Smooth muscle cell (in vitro differentiated cells): ENCODE results near the gene LRRC59. TPM values are rescaled to one million over a fixed set of nuclear protein-coding genes. Genes with fewer than 3 reads are reported as not detected.

ENCODE experiments used
- DNase-seq: peaks from one replicate; lab custom pipeline; 2025; ENCODE audit not compliant: unreplicated experiment; lab: John Stamatoyannopoulos, UW
- H2AFZ ChIP-seq: fragments of 200-600 bp; sonication (generic); 2 replicates; pipeline ENCODE4 v1.6.0; 2016; ENCODE audit warnings: antibody characterized with exemption, low read depth, mild to moderate bottlenecking
- H3F3A ChIP-seq: fragments of 200-600 bp; sonication (generic); 2 replicates; pipeline ENCODE4 v1.6.0; 2017; ENCODE audit warnings: antibody characterized with exemption, low read depth
- H3K27ac ChIP-seq: fragments of 200-600 bp; sonication (generic); 2 replicates; pipeline ENCODE4 v1.5.1; 2016; ENCODE audit warnings: low read depth, mild to moderate bottlenecking
- H3K27me3 ChIP-seq: fragments of 200-600 bp; sonication (generic); 2 replicates; pipeline ENCODE4 v1.6.1; 2016; ENCODE audit warnings: low read depth, mild to moderate bottlenecking
- H3K36me3 ChIP-seq: fragments of 200-600 bp; sonication (generic); 2 replicates; pipeline ENCODE4 v1.5.1; 2016; ENCODE audit warnings: low read depth
- H3K4me1 ChIP-seq: fragments of 200-600 bp; sonication (generic); 2 replicates; pipeline ENCODE4 v1.5.1; 2016; ENCODE audit warnings: low read depth
- H3K4me2 ChIP-seq: fragments of 200-600 bp; sonication (generic); 2 replicates; pipeline ENCODE4 v1.6.0; 2016; ENCODE audit warnings: mild to moderate bottlenecking
- H3K4me3 ChIP-seq: fragments of 200-600 bp; sonication (generic); 2 replicates; pipeline ENCODE4 v1.5.1; 2016; ENCODE audit warnings: mild to moderate bottlenecking
- H3K79me2 ChIP-seq: fragments of 200-600 bp; sonication (generic); 2 replicates; pipeline ENCODE4 v1.6.0; 2016; ENCODE audit warnings: low read depth, mild to moderate bottlenecking
- H3K9ac ChIP-seq: fragments of 200-600 bp; sonication (generic); 2 replicates; pipeline ENCODE4 v1.6.0; 2016; ENCODE audit warnings: low read depth
- H3K9me3 ChIP-seq: fragments of 200-600 bp; sonication (generic); replicated peaks from 2 replicates; pipeline ENCODE4 v1.5.1; 2016; ENCODE audit warnings: low read depth
- H4K20me1 ChIP-seq: fragments of 200-600 bp; sonication (generic); 2 replicates; pipeline ENCODE4 v1.6.0; 2016; ENCODE audit warnings: low read depth
- WGBS: methylation state at CpG from one replicate; pipeline ENCODE4 v1.1.7; 2016; ENCODE audit warnings: low lambda C conversion rate; 5-methylcytosine and 5-hydroxymethylcytosine counted together
- polyA plus RNA-seq: library from polyadenylated mRNA; unstranded; fragments of >200 nt; fragmentation: Nextera tagmentation; extraction: Ambion mirVana; gene quantifications from 2 replicates; pipeline ENCODE4 v1.2.1, GENCODE V29; 2016
- total RNA-seq: library from RNA; depleted of rRNA; stranded (reverse); fragments of >200 nt; gene quantifications from 2 replicates; pipeline ENCODE4 v1.2.3, GENCODE V29; 2014
- TF ChIP-seq, protein P1 (sequence below): fragments of 200-600 bp; sonication (generic); IDR thresholded peaks from 2 replicates; pipeline ENCODE4 v1.5.1; 2017; ENCODE audit warnings: borderline replicate concordance, mild to moderate bottlenecking, antibody characterized with exemption; ENCODE audit not compliant: insufficient read depth, poor library complexity, severe bottlenecking

LRRC59 gene
- total and polyA plus RNA-seq, 2 experiments from 2014 or later = 160 to 161 TPM

GRCh38 chr17:50350733-50351132 is 46.6 kb downstream of the LRRC59 start:
- H2AFZ ChIP-seq = no peak overlapping the region
- TF ChIP-seq, protein P1, sequence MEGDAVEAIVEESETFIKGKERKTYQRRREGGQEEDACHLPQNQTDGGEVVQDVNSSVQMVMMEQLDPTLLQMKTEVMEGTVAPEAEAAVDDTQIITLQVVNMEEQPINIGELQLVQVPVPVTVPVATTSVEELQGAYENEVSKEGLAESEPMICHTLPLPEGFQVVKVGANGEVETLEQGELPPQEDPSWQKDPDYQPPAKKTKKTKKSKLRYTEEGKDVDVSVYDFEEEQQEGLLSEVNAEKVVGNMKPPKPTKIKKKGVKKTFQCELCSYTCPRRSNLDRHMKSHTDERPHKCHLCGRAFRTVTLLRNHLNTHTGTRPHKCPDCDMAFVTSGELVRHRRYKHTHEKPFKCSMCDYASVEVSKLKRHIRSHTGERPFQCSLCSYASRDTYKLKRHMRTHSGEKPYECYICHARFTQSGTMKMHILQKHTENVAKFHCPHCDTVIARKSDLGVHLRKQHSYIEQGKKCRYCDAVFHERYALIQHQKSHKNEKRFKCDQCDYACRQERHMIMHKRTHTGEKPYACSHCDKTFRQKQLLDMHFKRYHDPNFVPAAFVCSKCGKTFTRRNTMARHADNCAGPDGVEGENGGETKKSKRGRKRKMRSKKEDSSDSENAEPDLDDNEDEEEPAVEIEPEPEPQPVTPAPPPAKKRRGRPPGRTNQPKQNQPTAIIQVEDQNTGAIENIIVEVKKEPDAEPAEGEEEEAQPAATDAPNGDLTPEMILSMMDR = no peak
- no peaks in the 10 kb centered on the region for H3K27me3 ChIP-seq
- no peak overlapping the region for H3K9ac ChIP-seq
- H3K9me3 ChIP-seq = no peaks in the 10 kb centered on the region
- 96% methylated on average over 2 of the region's 2 CpGs for WGBS
- H3F3A ChIP-seq = no peaks in the 10 kb centered on the region
- no peaks in the 10 kb centered on the region for H3K36me3 ChIP-seq
- peaks cover 62% of the 10 kb centered on the region for H4K20me1 ChIP-seq
- H3K27ac ChIP-seq = no peak overlapping the region
- H3K4me1 ChIP-seq = peaks cover 13% of the 10 kb centered on the region
- peaks cover 34% of the 10 kb centered on the region for H3K79me2 ChIP-seq
- H3K4me3 ChIP-seq = no peak overlapping the region
- H3K4me2 ChIP-seq = no peak overlapping the region
- no peak for DNase-seq

DNA sequence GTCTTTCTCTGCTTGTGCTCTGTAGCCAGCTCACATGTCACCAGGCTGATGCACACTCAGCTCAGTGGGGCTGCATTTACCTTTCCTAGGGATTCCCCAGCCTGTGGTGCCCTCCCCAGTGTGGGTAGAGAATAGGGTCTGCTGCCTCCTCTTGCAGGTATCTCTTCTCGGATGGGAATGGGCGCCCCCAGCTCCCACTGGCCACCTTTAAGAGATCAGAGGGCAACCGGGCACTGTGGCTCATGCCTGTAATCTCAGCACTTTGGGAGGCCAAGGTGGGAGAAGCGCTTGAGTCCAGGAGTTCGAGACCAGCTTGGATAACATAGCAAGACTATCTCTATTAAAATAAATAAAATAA is 48.1 kb downstream of the LRRC59 start:
- no peak overlapping the region for H2AFZ ChIP-seq
- peaks cover 16% of the 10 kb centered on the region for H3K4me1 ChIP-seq
- 98% methylated on average over 5 of the region's 5 CpGs for WGBS
- H3K79me2 ChIP-seq = peaks cover 34% of the 10 kb centered on the region
- H3K4me3 ChIP-seq = no peak overlapping the region
- no peak for DNase-seq
- no peak overlapping the region for H3K27ac ChIP-seq
- no peaks in the 10 kb centered on the region for H3K27me3 ChIP-seq
- H4K20me1 ChIP-seq = peaks cover 62% of the 10 kb centered on the region
- no peaks in the 10 kb centered on the region for H3K36me3 ChIP-seq
- TF ChIP-seq, protein P1 = no peak
- H3K9me3 ChIP-seq = no peaks in the 10 kb centered on the region
- no peak overlapping the region for H3K4me2 ChIP-seq
- H3K9ac ChIP-seq = no peak overlapping the region
- H3F3A ChIP-seq = no peaks in the 10 kb centered on the region

DNA sequence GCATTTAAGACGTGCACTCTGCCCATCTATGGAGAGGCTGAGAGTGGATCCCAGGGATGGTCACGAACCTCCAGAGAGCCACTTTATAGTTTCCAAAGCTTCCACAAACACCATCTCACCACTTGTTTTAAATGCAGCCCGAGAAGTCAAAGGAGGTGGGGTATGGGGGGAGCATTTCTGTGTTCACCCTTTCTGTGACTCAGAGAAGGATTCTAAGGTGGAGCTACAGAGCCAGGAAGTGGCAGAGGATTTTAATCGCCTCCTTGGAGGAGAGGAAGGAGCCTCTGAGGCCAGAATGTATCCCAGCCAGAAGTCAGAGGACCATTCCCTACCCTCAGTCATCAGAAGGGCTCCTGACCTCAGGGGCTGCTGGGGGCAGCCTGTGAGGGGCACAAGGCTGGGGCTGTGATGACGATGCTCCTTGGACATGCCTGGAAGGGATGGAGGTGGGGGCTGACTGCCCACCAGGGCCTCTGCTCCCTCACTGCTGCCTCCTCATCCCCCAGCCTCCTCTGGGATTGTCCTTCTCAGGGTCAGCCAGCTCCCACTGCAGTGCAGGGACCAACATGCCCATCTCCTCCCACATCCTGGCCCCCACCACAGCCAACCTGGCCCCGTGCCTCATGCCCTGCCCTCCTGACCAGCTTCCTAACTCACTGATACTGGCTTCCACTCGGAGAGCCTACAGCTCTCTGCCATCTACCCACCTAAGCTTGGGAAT is 48.6 kb downstream of the LRRC59 start:
- Histone ChIP-seq H3F3A (no peaks in the 10 kb centered on the region), H4K20me1 (peaks cover 60% of the 10 kb centered on the region), H3K9me3 (no peaks in the 10 kb centered on the region), H3K36me3 (no peaks in the 10 kb centered on the region), H3K27ac (no peak overlapping the region), H3K9ac (no peak overlapping the region), H3K4me1 (peaks cover 16% of the 10 kb centered on the region), H2AFZ (no peak overlapping the region), H3K4me3 (no peak overlapping the region), H3K79me2 (peaks cover 34% of the 10 kb centered on the region), H3K4me2 (peak overlapping the region; percentile 98), H3K27me3 (no peaks in the 10 kb centered on the region)
- WGBS = 72% methylated on average over 7 of the region's 7 CpGs
- no peak for DNase-seq
- TF ChIP-seq, protein P1 = no peak

DNA sequence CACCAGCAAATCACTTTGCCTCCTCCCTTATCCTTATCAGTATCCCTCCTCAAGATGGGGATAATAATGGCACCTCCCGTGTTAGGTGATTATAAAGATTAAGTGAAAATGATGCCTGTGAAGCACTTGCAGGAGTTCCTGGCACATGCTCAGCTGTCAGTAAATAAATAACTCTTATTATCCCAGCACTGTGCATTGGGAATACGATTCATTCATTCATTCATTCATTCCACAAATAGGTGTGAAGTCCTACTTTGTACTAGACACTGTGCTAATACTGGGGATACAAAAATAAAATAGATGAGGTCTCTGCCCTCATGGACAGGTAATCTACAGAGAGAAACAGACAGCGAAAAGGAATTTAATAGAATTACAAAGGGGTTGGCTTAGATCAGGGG is 49.4 kb downstream of the LRRC59 start:
- Histone ChIP-seq H3F3A (no peaks in the 10 kb centered on the region), H3K27me3 (no peaks in the 10 kb centered on the region), H3K36me3 (no peaks in the 10 kb centered on the region), H3K9me3 (no peaks in the 10 kb centered on the region), H3K4me1 (peaks cover 16% of the 10 kb centered on the region), H3K4me2 (peak overlapping the region; percentile 98), H2AFZ (no peak overlapping the region), H4K20me1 (peaks cover 53% of the 10 kb centered on the region), H3K9ac (no peak overlapping the region), H3K4me3 (no peak overlapping the region), H3K27ac (no peak overlapping the region), H3K79me2 (peaks cover 34% of the 10 kb centered on the region)
- TF ChIP-seq, protein P1 = no peak
- no peak for DNase-seq
- WGBS = 83% methylated on average over 3 of the region's 3 CpGs
